GM10248 (cell line): Measurements from ENCODE around the gene WIZ.

Experiments
- CTCF ChIA-PET: fragments of 300-600 bp; sonication (Branson Sonifier 250); formaldehyde crosslinking; extraction: SDS; loops from one replicate; lab custom pipeline; 2021; ENCODE audit warnings: antibody characterized with exemption; lab: Yijun Ruan, JAX
- POLR2A ChIA-PET: fragments of 350-650 bp; sonication (Branson Sonifier 250); formaldehyde crosslinking; extraction: SDS; loops from one replicate; lab custom pipeline; 2020; ENCODE audit warnings: antibody characterized with exemption; lab: Yijun Ruan, JAX
- DNase-seq: peaks from one replicate; pipeline ENCODE4 v3.0.0; 2012; ENCODE audit errors: extremely low spot score
- CTCF ChIP-seq: IDR thresholded peaks from 2 replicates; pipeline ENCODE4 v1.5.1; 2012; ENCODE audit warnings: mild to moderate bottlenecking, low read depth; ENCODE audit errors: extremely low read depth, missing control alignments, control extremely low read depth

Gene WIZ

GRCh38 chr19:15445807-15446376 lies 3.9 kb downstream of the WIZ start:
- CTCF ChIA-PET: no interaction called here
- no peak for TF ChIP-seq CTCF
- POLR2A ChIA-PET: interaction anchor here (0.6 to 1.0 kb wide), 2 partner anchors 27 to 354 kb away, joined by 4 read pairs; partner anchors contain the start of gene AKAP8L
- no peak for DNase-seq

- DNase-seq: no peak
Measured at GRCh38 chr19:15445227-15445605, 4.5 kb downstream of the WIZ start.

GRCh38 chr19:15444505-15445226 lies 5.1 kb downstream of the WIZ start:
- TF ChIP-seq CTCF: no peak
- ChIA-PET CTCF (no interaction called here), POLR2A (interaction anchor here (0.7 kb wide), 1 partner anchor 8 kb away, joined by 3 read pairs; no protein-coding TSS in a partner anchor)
- no peak for DNase-seq

More at GRCh38 chr19:15445227-15445605, 4.5 kb downstream of the WIZ start:
- POLR2A ChIA-PET: interaction anchor here (0.6 kb wide), 1 partner anchor 353 kb away, joined by 4 read pairs; no protein-coding TSS in a partner anchor
- CTCF ChIA-PET: no interaction called here
- TF ChIP-seq CTCF: no peak

- TF ChIP-seq CTCF: no peak
- no peak for DNase-seq
- CTCF ChIA-PET: no interaction called here
- POLR2A ChIA-PET: no interaction called here
Measured at GRCh38 chr19:15443838-15444237, 5.9 kb downstream of the WIZ start.

- no peak for DNase-seq
- POLR2A ChIA-PET: no interaction called here
- CTCF ChIA-PET: no interaction called here
- TF ChIP-seq CTCF: no peak
Measured at GRCh38 chr19:15443325-15443724, 6.4 kb downstream of the WIZ start.

GRCh38 chr19:15442142-15442920 lies 7.4 kb downstream of the WIZ start:
- ChIA-PET POLR2A (interaction anchor here (0.5 kb wide), 1 partner anchor 62 kb away, joined by 3 read pairs; no protein-coding TSS in a partner anchor), CTCF (interaction anchor here (1.5 kb wide), 1 partner anchor 23 kb away, joined by 4 read pairs; the partner anchor contains the start of gene AKAP8L)
- no peak for DNase-seq
- no peak for TF ChIP-seq CTCF
